ENCODE measurements around the gene DUSP1.

DUSP1 gene

GRCh38 chr5:172802567-172803176, 31.7 kb upstream of the DUSP1 start:
- peaks cover 56% of the 10 kb centered on the region for H3K4me1 ChIP-seq (ENCODE audit: insufficient read depth, poor library complexity, severe bottlenecking)
- TF ChIP-seq, protein P1, sequence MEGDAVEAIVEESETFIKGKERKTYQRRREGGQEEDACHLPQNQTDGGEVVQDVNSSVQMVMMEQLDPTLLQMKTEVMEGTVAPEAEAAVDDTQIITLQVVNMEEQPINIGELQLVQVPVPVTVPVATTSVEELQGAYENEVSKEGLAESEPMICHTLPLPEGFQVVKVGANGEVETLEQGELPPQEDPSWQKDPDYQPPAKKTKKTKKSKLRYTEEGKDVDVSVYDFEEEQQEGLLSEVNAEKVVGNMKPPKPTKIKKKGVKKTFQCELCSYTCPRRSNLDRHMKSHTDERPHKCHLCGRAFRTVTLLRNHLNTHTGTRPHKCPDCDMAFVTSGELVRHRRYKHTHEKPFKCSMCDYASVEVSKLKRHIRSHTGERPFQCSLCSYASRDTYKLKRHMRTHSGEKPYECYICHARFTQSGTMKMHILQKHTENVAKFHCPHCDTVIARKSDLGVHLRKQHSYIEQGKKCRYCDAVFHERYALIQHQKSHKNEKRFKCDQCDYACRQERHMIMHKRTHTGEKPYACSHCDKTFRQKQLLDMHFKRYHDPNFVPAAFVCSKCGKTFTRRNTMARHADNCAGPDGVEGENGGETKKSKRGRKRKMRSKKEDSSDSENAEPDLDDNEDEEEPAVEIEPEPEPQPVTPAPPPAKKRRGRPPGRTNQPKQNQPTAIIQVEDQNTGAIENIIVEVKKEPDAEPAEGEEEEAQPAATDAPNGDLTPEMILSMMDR (IDR thresholded peaks at IDR 0.05; ENCODE audit: poor library complexity, severe bottlenecking) = no peak
- H3K36me3 ChIP-seq (ENCODE audit: low read depth) = no peaks in the 10 kb centered on the region
- ATAC-seq (ENCODE audit: low read depth) (no peak), DNase-seq (ENCODE audit: low spot score) (no peak)
- H3K27ac ChIP-seq (ENCODE audit: poor library complexity, severe bottlenecking) = peak overlapping the region; percentile 96
- no peaks in the 10 kb centered on the region for H3K27me3 ChIP-seq (ENCODE audit: insufficient read depth, poor library complexity, severe bottlenecking)
- no peak overlapping the region for H3K4me3 ChIP-seq (ENCODE audit: severe bottlenecking)
- no peaks in the 10 kb centered on the region for H3K9me3 ChIP-seq (ENCODE audit: severe bottlenecking)

DNA sequence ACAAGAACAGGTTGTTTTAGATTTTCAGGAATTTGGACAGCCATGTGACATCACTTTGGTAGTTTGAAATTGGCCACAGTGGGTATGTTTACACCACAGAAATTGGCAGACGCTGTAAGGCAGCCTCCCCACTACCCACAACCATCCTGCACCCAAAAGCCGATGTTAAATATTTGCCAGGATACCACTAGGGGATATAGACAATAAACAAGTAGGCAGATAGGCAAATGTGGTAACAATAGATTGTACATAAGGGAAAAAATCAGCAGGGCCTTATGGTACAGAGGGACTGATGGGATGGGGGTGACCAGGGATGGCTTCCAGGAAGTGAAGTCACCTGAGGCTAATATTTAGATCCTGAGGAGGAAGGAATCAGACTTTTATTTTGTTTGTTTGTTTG, 31.1 kb upstream of the DUSP1 start:
- TF ChIP-seq, protein P1 (IDR thresholded peaks at IDR 0.05; ENCODE audit: poor library complexity, severe bottlenecking) = no peak

GRCh38 chr5:172801179-172801671, 30.2 kb upstream of the DUSP1 start:
- Histone ChIP-seq H3K4me1 (ENCODE audit: insufficient read depth, poor library complexity, severe bottlenecking) (peaks cover 53% of the 10 kb centered on the region), H3K27ac (ENCODE audit: poor library complexity, severe bottlenecking) (peak overlapping the region; percentile 96), H3K4me3 (ENCODE audit: severe bottlenecking) (no peak overlapping the region), H3K27me3 (ENCODE audit: insufficient read depth, poor library complexity, severe bottlenecking) (no peaks in the 10 kb centered on the region), H3K36me3 (ENCODE audit: low read depth) (no peaks in the 10 kb centered on the region), H3K9me3 (ENCODE audit: severe bottlenecking) (no peaks in the 10 kb centered on the region)
- peak; percentile 66 for ATAC-seq (ENCODE audit: low read depth)
- DNase-seq (ENCODE audit: low spot score) = no peak
- TF ChIP-seq, protein P1 (IDR thresholded peaks at IDR 0.05; ENCODE audit: poor library complexity, severe bottlenecking) = no peak

More for the DNA sequence above, 31.1 kb upstream of the DUSP1 start:
- DNase-seq (ENCODE audit: low spot score) (no peak), ATAC-seq (ENCODE audit: low read depth) (no peak)
- H3K4me1 ChIP-seq (ENCODE audit: insufficient read depth, poor library complexity, severe bottlenecking) = peaks cover 57% of the 10 kb centered on the region
- H3K4me3 ChIP-seq (ENCODE audit: severe bottlenecking) = no peak overlapping the region
- no peaks in the 10 kb centered on the region for H3K27me3 ChIP-seq (ENCODE audit: insufficient read depth, poor library complexity, severe bottlenecking)
- H3K27ac ChIP-seq (ENCODE audit: poor library complexity, severe bottlenecking) = peak overlapping the region; percentile 96
- no peaks in the 10 kb centered on the region for H3K9me3 ChIP-seq (ENCODE audit: severe bottlenecking)
- no peaks in the 10 kb centered on the region for H3K36me3 ChIP-seq (ENCODE audit: low read depth)

- no peaks in the 10 kb centered on the region for H3K27me3 ChIP-seq (ENCODE audit: insufficient read depth, poor library complexity, severe bottlenecking)
- H3K4me3 ChIP-seq (ENCODE audit: severe bottlenecking) = no peak overlapping the region
- DNase-seq (ENCODE audit: low spot score) = peak; percentile 97
- peaks cover 58% of the 10 kb centered on the region for H3K4me1 ChIP-seq (ENCODE audit: insufficient read depth, poor library complexity, severe bottlenecking)
- no peaks in the 10 kb centered on the region for H3K36me3 ChIP-seq (ENCODE audit: low read depth)
- TF ChIP-seq, protein P1 (IDR thresholded peaks at IDR 0.05; ENCODE audit: poor library complexity, severe bottlenecking) = no peak
- peak overlapping the region; percentile 96 for H3K27ac ChIP-seq (ENCODE audit: poor library complexity, severe bottlenecking)
- no peaks in the 10 kb centered on the region for H3K9me3 ChIP-seq (ENCODE audit: severe bottlenecking)
- ATAC-seq (ENCODE audit: low read depth) = peak; percentile 79
Observed at GRCh38 chr5:172800088-172800551, 29.1 kb upstream of the DUSP1 start.

GRCh38 chr5:172799416-172799815, 28.4 kb upstream of the DUSP1 start:
- peak overlapping the region; percentile 96 for H3K27ac ChIP-seq (ENCODE audit: poor library complexity, severe bottlenecking)
- ATAC-seq (ENCODE audit: low read depth) (no peak), DNase-seq (ENCODE audit: low spot score) (no peak)
- no peaks in the 10 kb centered on the region for H3K36me3 ChIP-seq (ENCODE audit: low read depth)
- H3K27me3 ChIP-seq (ENCODE audit: insufficient read depth, poor library complexity, severe bottlenecking) = no peaks in the 10 kb centered on the region
- no peaks in the 10 kb centered on the region for H3K9me3 ChIP-seq (ENCODE audit: severe bottlenecking)
- TF ChIP-seq, protein P1 (IDR thresholded peaks at IDR 0.05; ENCODE audit: poor library complexity, severe bottlenecking) = no peak
- peaks cover 63% of the 10 kb centered on the region for H3K4me1 ChIP-seq (ENCODE audit: insufficient read depth, poor library complexity, severe bottlenecking)
- no peak overlapping the region for H3K4me3 ChIP-seq (ENCODE audit: severe bottlenecking)
